Left lobe of liver (tissue), 2 donors: Measurements from ENCODE around the gene CACNB4. TPM values are rescaled to one million over a fixed set of nuclear protein-coding genes. Genes with fewer than 3 reads are reported as not detected.
"Not testable (repeated sequence)": the region's sequence is repeated elsewhere in the genome, so short reads cannot be mapped to it uniquely, and the experiment has no call there.

Experiments used
- ATAC-seq: fragments of 200-7000 bp; cut with Tn5 transposase; one replicate; pipeline ENCODE4 v1.9.1; 2020; ENCODE audit warnings: mild to moderate bottlenecking, moderate library complexity
- DNase-seq: peaks from one replicate; pipeline ENCODE4 v3.0.0-alpha.2; 2020; ENCODE audit warnings: low spot score
- total RNA-seq: library from RNA; stranded (reverse); gene quantifications from one replicate; pipeline ENCODE4 v1.2.1, GENCODE V29; 2021
- donor health status: DM: no; HTN: no; CAD: no; lungs with moderate emphysema.
- donor health status: DM: no; HTN: yes; CAD: no.

Gene CACNB4
- total RNA-seq, 1 donor from 2014 or later, result 0.20 TPM

DNA sequence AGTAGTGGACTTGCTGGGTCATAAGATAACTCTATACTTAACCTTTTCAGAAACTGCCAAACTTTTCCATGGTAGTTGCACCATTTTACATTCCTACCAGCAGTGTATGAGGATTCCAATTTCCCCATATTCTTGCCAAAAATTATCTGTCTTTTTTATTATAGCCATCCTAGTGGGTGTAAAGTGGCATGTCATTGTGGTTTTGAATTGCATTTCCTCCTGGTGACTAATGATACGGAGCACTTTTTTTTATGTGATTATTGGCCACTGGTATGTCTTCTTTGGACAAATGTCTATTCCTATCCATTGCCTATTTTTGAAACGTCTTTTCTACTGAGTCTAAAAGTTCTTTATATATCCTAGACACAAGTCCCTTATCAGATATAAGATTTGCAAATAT, 44.3 kb downstream of the CACNB4 start:
- ATAC-seq (no peak), DNase-seq (no peak)

GRCh38 chr2:152051436-152051835, 47.4 kb downstream of the CACNB4 start:
- ATAC-seq, result no peak
- no peak for DNase-seq

- no peak for DNase-seq
- no peak for ATAC-seq
Observed at GRCh38 chr2:152050915-152051314, 47.9 kb downstream of the CACNB4 start.

DNA sequence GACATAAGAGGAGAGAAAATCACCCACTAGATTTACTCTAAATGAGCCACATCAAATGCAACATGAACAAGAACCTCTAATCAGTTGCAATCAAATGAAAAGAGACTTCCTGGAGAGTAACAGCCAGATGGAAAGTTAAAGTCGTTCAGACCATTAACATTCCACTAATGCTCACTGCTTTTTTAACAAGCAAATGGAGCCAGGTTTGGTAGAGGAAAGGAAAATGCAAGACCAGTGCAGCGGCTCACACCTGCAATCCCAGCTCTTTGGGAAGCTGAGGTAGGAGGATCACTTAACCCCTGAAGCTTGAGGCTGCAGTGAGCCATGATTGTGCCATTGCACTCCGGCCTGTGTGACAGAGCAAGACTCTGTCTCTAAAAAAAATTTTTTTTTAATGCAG, 48.5 kb downstream of the CACNB4 start:
- DNase-seq (no peak), ATAC-seq (no peak)

- ATAC-seq (no peak), DNase-seq (no peak)
Observed at GRCh38 chr2:152049541-152049940, 49.3 kb downstream of the CACNB4 start.

GRCh38 chr2:152047824-152048471, 50.9 kb downstream of the CACNB4 start:
- no peak for DNase-seq
- ATAC-seq, result no peak

DNA sequence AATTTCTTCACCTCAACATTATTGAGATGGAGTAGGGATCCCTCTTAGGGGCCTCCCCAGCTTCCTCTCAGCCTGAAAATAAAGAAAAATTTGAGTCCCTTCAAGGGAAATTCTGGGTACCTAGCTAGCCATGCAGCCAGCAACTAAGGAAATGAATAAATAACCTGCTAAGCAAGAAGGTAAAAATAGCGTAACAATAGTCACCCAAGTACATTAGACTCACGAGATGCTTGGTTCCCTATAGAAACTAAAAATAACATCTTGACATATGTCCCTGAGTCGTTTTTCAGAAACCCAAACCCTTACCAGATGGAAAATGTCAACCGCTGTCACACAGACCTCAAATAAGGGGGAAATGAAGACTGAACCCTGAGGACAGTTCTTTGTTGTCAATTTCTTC, 51.9 kb downstream of the CACNB4 start:
- ATAC-seq (no peak), DNase-seq (no peak)

- ATAC-seq (no peak), DNase-seq (no peak)
Observed at GRCh38 chr2:152042636-152043615, 55.9 kb downstream of the CACNB4 start.

GRCh38 chr2:152038441-152038958, 60.3 kb downstream of the CACNB4 start:
- DNase-seq (no peak), ATAC-seq (peak; percentile 73)

- ATAC-seq (no peak), DNase-seq (no peak)
Observed at GRCh38 chr2:152037743-152038435, 61.0 kb downstream of the CACNB4 start.

DNA sequence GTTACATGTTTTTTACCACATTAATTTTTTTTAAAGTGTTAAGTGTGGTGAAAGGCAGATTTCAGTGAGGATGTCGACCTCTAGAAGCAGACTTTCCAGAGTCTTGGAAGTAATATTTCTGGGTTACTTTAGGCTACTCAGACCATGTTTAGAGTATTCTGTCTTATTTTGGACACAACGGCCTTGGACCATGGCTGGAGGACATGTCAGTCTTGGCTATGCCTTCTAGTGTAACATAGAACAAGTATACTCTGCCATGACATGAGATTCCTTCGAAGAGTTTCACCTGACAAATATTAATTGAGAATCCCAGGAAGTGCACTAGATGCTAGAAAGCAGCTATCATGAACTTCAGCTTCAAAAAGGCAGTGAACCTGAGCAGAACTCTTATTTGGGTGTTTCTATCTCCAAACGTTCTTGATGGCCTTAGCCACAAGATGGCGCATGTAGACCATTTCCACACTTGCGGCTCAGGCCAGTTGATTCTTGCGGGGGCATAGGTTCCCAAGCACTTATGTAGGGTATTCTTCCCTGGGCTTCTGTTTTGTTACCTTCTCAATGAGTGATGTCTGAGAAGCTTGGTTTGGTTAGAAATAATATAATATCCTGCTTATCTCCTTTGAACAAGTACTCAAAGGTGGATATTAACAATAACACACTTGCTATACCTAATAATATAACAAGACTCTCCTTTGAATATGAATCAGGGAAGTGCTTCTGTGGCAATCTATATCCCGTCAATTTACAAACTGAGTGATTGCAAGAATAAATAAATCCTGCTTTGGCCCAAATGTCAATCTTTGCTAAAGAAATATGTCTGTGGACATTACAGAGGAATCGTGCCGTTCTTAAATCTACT, 62.0 kb downstream of the CACNB4 start:
- ATAC-seq (peak; percentile 94), DNase-seq (peak; percentile 56)

DNA sequence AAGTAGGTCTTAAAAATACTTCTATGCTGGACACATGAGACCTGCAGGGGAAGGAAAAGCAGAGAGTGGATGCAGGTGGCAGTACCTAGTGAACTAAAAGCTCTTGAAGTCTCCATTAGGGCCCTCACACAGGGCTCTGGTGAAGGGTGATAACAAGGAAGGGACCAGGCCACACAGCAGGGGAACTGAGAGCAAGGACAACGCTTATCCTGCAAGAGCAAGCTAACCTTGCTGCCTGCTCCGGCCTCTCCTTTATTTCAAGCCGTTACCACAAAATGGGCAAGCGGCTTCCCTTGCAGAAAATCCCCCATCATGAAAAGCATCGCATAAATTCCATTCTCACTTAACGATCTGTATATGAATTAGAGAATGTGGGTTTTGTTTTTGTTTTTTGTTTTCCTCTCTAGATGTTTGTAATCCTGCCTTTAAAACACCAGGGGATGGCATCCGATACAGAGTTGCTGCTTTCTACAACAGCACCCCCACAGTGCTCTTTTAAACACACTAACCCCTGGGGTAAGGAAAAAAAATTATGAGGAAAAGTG, 64.5 kb downstream of the CACNB4 start:
- ATAC-seq (no peak), DNase-seq (no peak)

DNA sequence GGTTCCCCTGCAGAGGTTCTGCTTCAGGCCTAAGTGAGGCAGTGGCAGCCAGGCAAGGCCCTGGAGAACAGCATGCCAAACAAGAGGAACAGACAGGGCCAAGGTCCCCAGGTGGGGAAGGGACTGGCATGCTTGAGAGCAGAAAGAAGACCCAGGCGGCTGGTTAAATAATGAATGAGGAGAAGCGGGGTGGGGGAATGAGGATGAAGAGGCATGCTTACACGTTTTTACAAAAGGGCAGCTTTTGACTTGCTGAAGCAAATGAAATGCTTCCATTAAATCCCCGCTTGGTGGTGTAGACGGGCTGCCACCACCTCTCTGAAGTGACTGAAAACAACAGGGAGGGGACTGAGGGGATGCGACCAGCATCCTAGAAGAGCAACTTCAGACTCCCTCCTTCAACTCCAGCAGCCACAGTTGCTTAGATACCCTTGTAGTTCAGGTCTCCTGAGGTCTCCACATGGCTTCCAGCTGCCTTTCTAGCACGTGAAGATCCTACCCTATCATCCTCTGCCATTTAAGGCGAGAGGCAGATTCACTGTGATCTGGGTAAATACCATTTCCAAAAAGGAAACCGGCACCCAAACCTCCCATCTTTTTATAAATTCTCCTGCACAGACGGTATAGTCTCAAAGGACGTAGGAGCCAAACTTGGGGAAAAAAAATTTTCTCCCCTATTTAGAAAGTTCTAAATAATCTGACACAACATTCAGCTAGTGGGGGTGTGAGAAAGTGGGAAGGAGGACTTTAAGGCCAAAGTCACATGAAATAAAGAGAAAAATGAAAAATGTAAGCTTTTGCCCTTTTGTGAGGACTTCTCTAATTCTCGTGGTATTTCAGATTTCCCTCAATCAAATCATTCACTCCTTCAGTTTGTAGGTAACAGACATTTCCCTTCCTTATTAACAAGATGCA, 65.6 kb downstream of the CACNB4 start:
- DNase-seq (no peak), ATAC-seq (no peak)

DNA sequence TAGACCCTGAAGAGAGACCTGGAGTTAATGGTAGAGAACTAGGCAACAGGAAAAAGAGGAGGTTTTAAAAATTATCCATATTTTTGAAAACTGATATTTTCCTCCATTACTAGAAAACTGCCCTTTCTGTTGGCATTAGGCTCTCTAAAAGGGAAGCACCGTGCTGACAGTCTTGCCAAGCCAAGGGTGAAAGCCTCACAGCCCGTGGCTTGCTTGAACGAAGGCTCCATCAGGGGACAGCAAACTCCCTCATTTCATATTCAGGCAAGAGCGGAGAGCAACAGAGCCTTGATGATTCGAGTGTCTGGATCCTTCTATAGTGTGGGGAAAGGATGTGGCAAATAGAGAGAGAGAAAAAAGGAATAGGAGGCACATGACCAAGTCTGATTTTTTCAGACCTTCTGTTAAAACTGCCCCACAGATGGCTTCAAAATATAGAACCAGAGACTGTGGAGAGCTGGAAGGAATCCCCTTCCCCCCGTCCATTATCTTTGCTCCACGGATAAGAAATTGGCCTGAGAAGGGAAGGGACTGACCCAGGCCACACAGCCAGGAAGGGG, 67.0 kb downstream of the CACNB4 start:
- no peak for ATAC-seq

GRCh38 chr2:152030596-152031328, 68.1 kb downstream of the CACNB4 start:
- not testable (repeated sequence) for ATAC-seq

More for the DNA sequence above, 67.0 kb downstream of the CACNB4 start:
- DNase-seq, result no peak

DNA sequence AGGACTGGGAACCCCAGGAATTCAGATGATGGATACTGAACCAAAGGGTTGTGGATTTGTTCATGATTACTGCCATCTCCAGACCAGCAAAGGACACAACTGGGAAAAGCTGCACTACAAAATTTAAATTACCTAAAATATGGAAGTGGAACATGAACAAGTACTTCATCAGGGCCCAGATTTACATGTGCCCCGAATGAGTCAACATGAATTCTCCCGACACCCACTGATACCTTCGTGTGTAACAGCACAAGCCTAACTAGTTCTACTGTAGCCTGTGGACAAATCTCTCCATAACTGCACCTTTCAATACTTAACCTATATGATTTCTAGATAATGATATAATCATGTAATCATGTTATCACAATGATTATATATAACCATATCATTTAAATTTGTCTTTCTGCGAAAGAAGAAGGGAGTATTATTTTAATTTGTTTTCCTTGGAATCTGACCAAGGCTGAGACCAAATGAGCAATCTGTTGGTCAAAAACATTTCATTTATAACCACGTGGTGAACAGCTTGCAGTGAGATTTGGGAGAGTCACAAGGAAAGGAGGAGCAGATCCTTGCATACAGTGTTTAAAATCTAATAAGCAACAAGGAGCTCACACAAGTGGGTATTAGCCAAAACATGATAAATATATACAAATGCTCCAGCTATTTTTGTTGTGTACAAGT, 70.5 kb downstream of the CACNB4 start:
- ATAC-seq (no peak), DNase-seq (no peak)

More at GRCh38 chr2:152030596-152031328, 68.1 kb downstream of the CACNB4 start:
- DNase-seq, result not testable (repeated sequence)

- DNase-seq, result peak; percentile 79
- ATAC-seq, result peak; percentile 99
Observed at GRCh38 chr2:152025678-152026287, 73.1 kb downstream of the CACNB4 start.
